ENCODE results near the gene IKZF4. TPM values are rescaled to one million over a fixed set of nuclear protein-coding genes. Genes with fewer than 3 reads are reported as not detected.
"Not testable (repeated sequence)": the region's sequence is repeated elsewhere in the genome, so short reads cannot be mapped to it uniquely, and the experiment has no call there.

The IKZF4 gene
- total RNA-seq, 1 experiment from 2014 or later: 8.5 TPM

GRCh38 chr12:56059964-56060363, 39.1 kb downstream of the IKZF4 start:
- ChIA-PET CTCF (interaction anchor here (1.2 to 1.8 kb wide), 3 partner anchors 9 to 13 kb away, joined by 4 to 6 read pairs (median 6); no protein-coding TSS in a partner anchor), POLR2A (interaction anchor here (1.0 kb wide), 2 partner anchors 15 to 44 kb away, joined by 4 read pairs; partner anchors contain the start of gene PA2G4)
- H3K36me3 ChIP-seq (ENCODE audit: control insufficient read depth in 1 of 2, insufficient read depth in 2 of 2, low read length in 2 of 2); H3K9ac ChIP-seq (ENCODE audit: low read length); H3K27me3 ChIP-seq (ENCODE audit: insufficient read depth, low read length); H3K9me2 ChIP-seq (ENCODE audit: insufficient read depth); intact Hi-C loops (cut with micrococcal nuclease); H3K79me2 ChIP-seq (ENCODE audit: insufficient read depth, low read length); DNase-seq (ENCODE audit: low read depth, low spot score); RAD21 ChIA-PET (ENCODE audit: low non-redundant PET in 1 of 2, low total read pairs in 2 of 2, uncharacterized antibody in 2 of 2, unreplicated experiment in 2 of 2); H3K4me3 ChIP-seq (replicated peaks in 1 of 2; ENCODE audit: low read depth in 1 of 2, low read length in 2 of 2); H3K9me3 ChIP-seq (ENCODE audit: control insufficient read depth in 1 of 2, insufficient read depth in 1 of 2, low read depth in 1 of 2, low read length in 2 of 2); H3K27ac ChIP-seq (ENCODE audit: low read depth, low read length); BruUV-seq (replicated peaks); H4K20me1 ChIP-seq (ENCODE audit: insufficient read depth); H2AFZ ChIP-seq (ENCODE audit: low read depth, low read length, poor library complexity, severe bottlenecking): not testable (repeated sequence)
- TF ChIP-seq FOSL1 (IDR thresholded peaks at IDR 0.05; ENCODE audit: low read depth) (peak; percentile 30; the same call in 1 of the 2 replicates), EGR1 (IDR thresholded peaks at IDR 0.05; ENCODE audit: low read depth) (peak; percentile 62; the same call in 1 of the 2 replicates)
- ATAC-seq: peak; percentile 79
- Histone ChIP-seq H3K4me1 (ENCODE audit: control insufficient read depth in 1 of 2, insufficient read depth in 2 of 2, low read length in 2 of 2) (peaks cover 16 to 39% of the 10 kb centered on the region in 2 experiments), H3K4me2 (ENCODE audit: low read length) (peak overlapping the region; percentile 64)

GRCh38 chr12:56061982-56062381, 41.1 kb downstream of the IKZF4 start:
- no TSS peak for BruUV-seq (replicated peaks)
- ChIA-PET CTCF (no interaction called here), RAD21 (ENCODE audit: low non-redundant PET in 1 of 2, low total read pairs in 2 of 2, uncharacterized antibody in 2 of 2, unreplicated experiment in 2 of 2) (no interaction called here), POLR2A (no interaction called here)
- Histone ChIP-seq H3K79me2 (ENCODE audit: insufficient read depth, low read length) (no peaks in the 10 kb centered on the region), H3K9me2 (ENCODE audit: insufficient read depth) (no peaks in the 10 kb centered on the region), H3K9ac (ENCODE audit: low read length) (no peak overlapping the region), H3K9me3 (ENCODE audit: control insufficient read depth in 1 of 2, insufficient read depth in 1 of 2, low read depth in 1 of 2, low read length in 2 of 2) (no peaks in the 10 kb centered on the region), H2AFZ (ENCODE audit: low read depth, low read length, poor library complexity, severe bottlenecking) (no peak overlapping the region), H4K20me1 (ENCODE audit: insufficient read depth) (no peaks in the 10 kb centered on the region), H3K27ac (ENCODE audit: low read depth, low read length) (no peak overlapping the region), H3K4me2 (ENCODE audit: low read length) (no peak overlapping the region), H3K36me3 (ENCODE audit: control insufficient read depth in 1 of 2, insufficient read depth in 2 of 2, low read length in 2 of 2) (no peaks in the 10 kb centered on the region), H3K27me3 (ENCODE audit: insufficient read depth, low read length) (no peaks in the 10 kb centered on the region), H3K4me3 (replicated peaks in 1 of 2; ENCODE audit: low read depth in 1 of 2, low read length in 2 of 2) (no peak overlapping the region), H3K4me1 (ENCODE audit: control insufficient read depth in 1 of 2, insufficient read depth in 2 of 2, low read length in 2 of 2) (peaks cover 15 to 34% of the 10 kb centered on the region in 2 experiments)
- ATAC-seq (no peak), DNase-seq (ENCODE audit: low read depth, low spot score) (no peak)
- intact Hi-C loops (cut with micrococcal nuclease): no loop called here
- TF ChIP-seq POLR2A (IDR thresholded peaks at IDR 0.05; ENCODE audit: borderline replicate concordance, extremely low read depth, insufficient read depth, insufficient read length) (no peak), ELF1 (IDR thresholded peaks at IDR 0.05; ENCODE audit: borderline replicate concordance, low read depth) (no peak)

All from HCT116 (cell line).